Osteoblast (primary cell): Measurements from ENCODE around the gene CD300LD. TPM values are rescaled to one million over a fixed set of nuclear protein-coding genes. Genes with fewer than 3 reads are reported as not detected.

Experiments used
- DNase-seq: peaks from one replicate; pipeline ENCODE4 v3.0.0; 2011; ENCODE audit warnings: low spot score, mixed read lengths; ENCODE audit not compliant: insufficient read length; ENCODE audit errors: missing footprints
- H2AFZ ChIP-seq: 2 replicates; pipeline ENCODE4 v1.6.0; 2011; ENCODE audit warnings: mild to moderate bottlenecking, low read length
- H3K27ac ChIP-seq: 2 replicates; pipeline ENCODE4 v1.5.1; 2011; ENCODE audit warnings: mild to moderate bottlenecking, low read depth, low read length, moderate library complexity
- H3K27me3 ChIP-seq: 2 replicates; pipeline ENCODE4 v1.6.0; 2012; ENCODE audit warnings: mild to moderate bottlenecking, control low read depth, inconsistent platforms, low read length, moderate library complexity; ENCODE audit not compliant: insufficient read depth
- H3K36me3 ChIP-seq: 2 replicates; pipeline ENCODE4 v1.5.1; 2011; ENCODE audit warnings: mild to moderate bottlenecking, low read length, control low read depth, moderate library complexity; ENCODE audit not compliant: insufficient read depth
- H3K4me1 ChIP-seq: 2 replicates; pipeline ENCODE4 v1.5.1; 2011; ENCODE audit warnings: mild to moderate bottlenecking, low read length, control low read depth, moderate library complexity; ENCODE audit not compliant: insufficient read depth
- H3K4me2 ChIP-seq: 2 replicates; pipeline ENCODE4 v1.6.0; 2011; ENCODE audit warnings: mild to moderate bottlenecking, low read length; ENCODE audit not compliant: insufficient read depth
- H3K4me3 ChIP-seq: fragments of 200-600 bp; sonication (generic); 3 replicates; pipeline ENCODE4 v1.5.1; 2012; ENCODE audit warnings: mild to moderate bottlenecking, low read length, inconsistent platforms; ENCODE audit not compliant: insufficient read depth
- H3K79me2 ChIP-seq: 2 replicates; pipeline ENCODE4 v1.6.0; 2012; ENCODE audit warnings: mild to moderate bottlenecking, low read length, control low read depth, inconsistent platforms; ENCODE audit not compliant: insufficient read depth
- H3K9me3 ChIP-seq: 2 replicates; pipeline ENCODE4 v1.5.1; 2011; ENCODE audit warnings: low read depth, low read length, control low read depth
- H4K20me1 ChIP-seq: 2 replicates; pipeline ENCODE4 v1.6.0; 2012; ENCODE audit warnings: mild to moderate bottlenecking, low read length, control low read depth; ENCODE audit not compliant: insufficient read depth
- CTCF ChIP-seq: IDR thresholded peaks from 2 replicates; pipeline ENCODE4 v1.5.1; 2011; ENCODE audit warnings: mild to moderate bottlenecking, low read depth, low read length, moderate library complexity; ENCODE audit errors: extremely low read depth
- total RNA-seq: library from RNA; depleted of rRNA; stranded (reverse); fragments of >200 nt; gene quantifications from 2 replicates; pipeline ENCODE4 v1.2.3, GENCODE V29; 2012

The CD300LD gene
- total RNA-seq, 1 donor: not detected

- no peak overlapping the region for H3K4me3 ChIP-seq
- H3K4me1 ChIP-seq: no peaks in the 10 kb centered on the region
- no peaks in the 10 kb centered on the region for H3K9me3 ChIP-seq
- H2AFZ ChIP-seq: no peak overlapping the region
- no peaks in the 10 kb centered on the region for H3K79me2 ChIP-seq
- no peak for TF ChIP-seq CTCF
- no peaks in the 10 kb centered on the region for H3K27me3 ChIP-seq
- H3K4me2 ChIP-seq: no peak overlapping the region
- DNase-seq: no peak
- no peaks in the 10 kb centered on the region for H3K36me3 ChIP-seq
- H3K27ac ChIP-seq: no peak overlapping the region
- no peaks in the 10 kb centered on the region for H4K20me1 ChIP-seq
Observed at GRCh38 chr17:74616696-74617095, 24.6 kb upstream of the CD300LD start.

GRCh38 chr17:74612046-74612445 lies 20.0 kb upstream of the CD300LD start:
- no peaks in the 10 kb centered on the region for H3K27me3 ChIP-seq
- no peak overlapping the region for H3K27ac ChIP-seq
- no peaks in the 10 kb centered on the region for H3K36me3 ChIP-seq
- no peaks in the 10 kb centered on the region for H4K20me1 ChIP-seq
- no peaks in the 10 kb centered on the region for H3K4me1 ChIP-seq
- H3K4me2 ChIP-seq: no peak overlapping the region
- no peak overlapping the region for H3K4me3 ChIP-seq
- DNase-seq: no peak
- TF ChIP-seq CTCF: no peak
- no peak overlapping the region for H2AFZ ChIP-seq
- H3K9me3 ChIP-seq: no peaks in the 10 kb centered on the region
- H3K79me2 ChIP-seq: no peaks in the 10 kb centered on the region

GRCh38 chr17:74610108-74610507 lies 18.0 kb upstream of the CD300LD start:
- H3K4me2 ChIP-seq: no peak overlapping the region

GRCh38 chr17:74608511-74608910 lies 16.4 kb upstream of the CD300LD start:
- TF ChIP-seq CTCF: no peak
- Histone ChIP-seq H3K4me2 (no peak overlapping the region), H4K20me1 (peaks cover 2% of the 10 kb centered on the region)

More at GRCh38 chr17:74610108-74610507, 18.0 kb upstream of the CD300LD start:
- H3K27me3 ChIP-seq: no peaks in the 10 kb centered on the region
- H3K27ac ChIP-seq: no peak overlapping the region
- H4K20me1 ChIP-seq: peaks cover 2% of the 10 kb centered on the region
- no peaks in the 10 kb centered on the region for H3K9me3 ChIP-seq
- H3K79me2 ChIP-seq: no peaks in the 10 kb centered on the region
- H2AFZ ChIP-seq: no peak overlapping the region
- DNase-seq: no peak
- H3K4me1 ChIP-seq: no peaks in the 10 kb centered on the region
- no peak overlapping the region for H3K4me3 ChIP-seq
- TF ChIP-seq CTCF: no peak
- H3K36me3 ChIP-seq: no peaks in the 10 kb centered on the region

More at GRCh38 chr17:74608511-74608910, 16.4 kb upstream of the CD300LD start:
- Histone ChIP-seq H3K27me3 (no peaks in the 10 kb centered on the region), H3K4me1 (no peaks in the 10 kb centered on the region), H2AFZ (no peak overlapping the region), H3K9me3 (no peaks in the 10 kb centered on the region), H3K79me2 (no peaks in the 10 kb centered on the region), H3K27ac (no peak overlapping the region), H3K4me3 (no peak overlapping the region), H3K36me3 (no peaks in the 10 kb centered on the region)
- no peak for DNase-seq
